SK-N-SH (cell line): ENCODE measurements around the gene MARCHF5. TPM values are rescaled to one million over a fixed set of nuclear protein-coding genes. Genes with fewer than 3 reads are reported as not detected.

ENCODE experiments used
- CTCF ChIA-PET: fragments of 300-600, 350-600 bp; formaldehyde crosslinking; extraction: SDS; loops from one replicate; lab custom pipeline; 2021; lab: Yijun Ruan, JAX
- POLR2A ChIA-PET: fragments of 350-600 bp; sonication (Branson Sonifier 250); formaldehyde crosslinking; extraction: SDS; loops from one replicate; lab custom pipeline; 2020; ENCODE audit warnings: antibody characterized with exemption, inconsistent platforms; lab: Yijun Ruan, JAX
- DNase-seq: peaks from one replicate; pipeline ENCODE4 v3.0.0; 2012
- H2AFZ ChIP-seq: fragments of 200-600 bp; sonication (generic); 2 replicates; pipeline ENCODE4 v1.8.1; 2016; ENCODE audit warnings: antibody characterized with exemption, mild to moderate bottlenecking, low read depth
- H3F3A ChIP-seq: fragments of 200-600 bp; sonication (generic); replicated peaks from 2 replicates; pipeline ENCODE3; 2016; ENCODE audit warnings: antibody characterized with exemption, mild to moderate bottlenecking; ENCODE audit not compliant: insufficient read depth
- H3K27ac ChIP-seq, 2 experiments: fragments of 200-500 bp in 1 of 2; fragments of 200-600 bp in 1 of 2; sonication (Bioruptor generic) in 1 of 2; sonication (generic), shearing (Covaris generic) in 1 of 2; 2 replicates each; pipeline versions ENCODE4 v1.5.1 to v1.6.1; 2014 to 2016; ENCODE audit warnings: low read depth in 2 of 2, inconsistent platforms in 1 of 2, low read length in 1 of 2, mild to moderate bottlenecking in 1 of 2, mixed read lengths in 1 of 2
- H3K27me3 ChIP-seq: fragments of 200-600 bp; sonication (generic), shearing (Covaris generic); 2 replicates; pipeline ENCODE4 v1.6.1; 2016; ENCODE audit warnings: mixed run types; ENCODE audit not compliant: insufficient read depth
- H3K36me3 ChIP-seq, 2 experiments: fragments of 200-500 bp in 1 of 2; fragments of 200-600 bp in 1 of 2; sonication (Bioruptor generic) in 1 of 2; sonication (generic) in 1 of 2; replicated peaks in 1 of 2; 2 replicates each; pipeline versions ENCODE3 to v1.5.1; 2014 to 2016; ENCODE audit warnings: low read length in 1 of 2, mild to moderate bottlenecking in 1 of 2; ENCODE audit not compliant: insufficient read depth in 2 of 2, control insufficient read depth in 1 of 2
- H3K4me1 ChIP-seq, 2 experiments: fragments of 200-500 bp in 1 of 2; fragments of 200-600 bp in 1 of 2; sonication (Bioruptor generic) in 1 of 2; sonication (generic), shearing (Covaris generic) in 1 of 2; 2 replicates each; pipeline versions ENCODE4 v1.5.1 to v1.6.1; 2014 to 2016; ENCODE audit warnings: low read depth in 1 of 2, low read length in 1 of 2, mixed run types in 1 of 2; ENCODE audit not compliant: insufficient read depth in 2 of 2, control insufficient read depth in 1 of 2
- H3K4me2 ChIP-seq: fragments of 200-600 bp; sonication (generic), shearing (Covaris generic); 2 replicates; pipeline ENCODE4 v1.6.1; 2017; ENCODE audit warnings: mixed run types
- H3K4me3 ChIP-seq, 2 experiments: fragments of 200-500 bp in 1 of 2; fragments of 200-600 bp in 1 of 2; sonication (Bioruptor generic) in 1 of 2; sonication (generic), shearing (Covaris generic) in 1 of 2; 2 replicates each; pipeline versions ENCODE4 v1.5.1 to v1.8.1; 2014 to 2016; ENCODE audit warnings: low read depth in 2 of 2, inconsistent platforms in 1 of 2, low read length in 1 of 2, mild to moderate bottlenecking in 1 of 2, mixed read lengths in 1 of 2, moderate library complexity in 1 of 2
- H3K79me2 ChIP-seq: fragments of 200-600 bp; sonication (generic); 2 replicates; pipeline ENCODE4 v1.8.1; 2017; ENCODE audit warnings: mild to moderate bottlenecking; ENCODE audit not compliant: insufficient read depth
- H3K9ac ChIP-seq: fragments of 200-600 bp; sonication (generic); 2 replicates; pipeline ENCODE4 v1.6.1; 2017; ENCODE audit warnings: mixed run types
- H3K9me2 ChIP-seq: fragments of 200-600 bp; sonication (generic); 2 replicates; pipeline ENCODE4 v1.6.1; 2017; ENCODE audit warnings: mixed run types
- H3K9me3 ChIP-seq: fragments of 200-600 bp; sonication (generic); 2 replicates; pipeline ENCODE4 v1.6.1; 2017; ENCODE audit warnings: mixed run types, mild to moderate bottlenecking, moderate library complexity
- H4K20me1 ChIP-seq: fragments of 200-600 bp; sonication (generic); 2 replicates; pipeline ENCODE4 v1.6.1; 2017; ENCODE audit warnings: mild to moderate bottlenecking, mixed run types; ENCODE audit not compliant: insufficient read depth
- CHD2 ChIP-seq: fragments of 150-350 bp; IDR thresholded peaks from 2 replicates; pipeline ENCODE4 v1.6.1; 2018; ENCODE audit warnings: low read length; ENCODE audit not compliant: partially characterized antibody
- CTCF ChIP-seq: fragments of 200-600 bp; sonication (generic); IDR thresholded peaks from 2 replicates; pipeline ENCODE4 v1.6.1; 2017; ENCODE audit warnings: antibody characterized with exemption, mild to moderate bottlenecking, moderate library complexity
- ELF1 ChIP-seq: IDR thresholded peaks from 2 replicates; pipeline ENCODE4 v1.4.0; 2012
- EZH2phosphoT487 ChIP-seq: fragments of 200-600 bp; sonication (generic); IDR thresholded peaks from 2 replicates; pipeline ENCODE4 v1.6.1; 2017; ENCODE audit warnings: low read depth, mixed run types, mild to moderate bottlenecking, antibody characterized with exemption, moderate library complexity, borderline replicate concordance
- FOXJ3 ChIP-seq: sonication (generic); formaldehyde crosslinking; IDR thresholded peaks from 2 replicates; pipeline ENCODE4 v1.5.1; 2020; ENCODE audit warnings: mild to moderate bottlenecking, missing genetic modification reagents
- GABPA ChIP-seq: IDR thresholded peaks from 2 replicates; pipeline ENCODE4 v1.4.0; 2012; ENCODE audit warnings: low read depth, mild to moderate bottlenecking
- JUND ChIP-seq: IDR thresholded peaks from 2 replicates; pipeline ENCODE4 v1.4.0; 2012
- MAX ChIP-seq: IDR thresholded peaks from 2 replicates; pipeline ENCODE4 v1.4.0; 2012; ENCODE audit warnings: low read depth
- MXI1 ChIP-seq: IDR thresholded peaks from 2 replicates; pipeline ENCODE4 v1.6.1; 2012; ENCODE audit warnings: mild to moderate bottlenecking, low read depth, low read length, improper control_type of control experiment
- RCOR1 ChIP-seq: fragments of 150-350 bp; IDR thresholded peaks from 2 replicates; pipeline ENCODE4 v1.6.1; 2017; ENCODE audit warnings: antibody characterized with exemption, low read length
- TCF12 ChIP-seq: IDR thresholded peaks from 2 replicates; pipeline ENCODE4 v1.4.0; 2012
- USF2 ChIP-seq: fragments of 150-350 bp; IDR thresholded peaks from 2 replicates; pipeline ENCODE4 v1.6.1; 2017; ENCODE audit warnings: antibody characterized with exemption, low read length, low read depth, borderline replicate concordance
- YY1 ChIP-seq: IDR thresholded peaks from 2 replicates; pipeline ENCODE4 v1.4.0; 2012; ENCODE audit warnings: low read depth, mild to moderate bottlenecking
- WGBS: methylation state at CpG from one replicate; pipeline ENCODE4 v1.1.6; 2017; ENCODE audit warnings: low lambda C conversion rate; 5-methylcytosine and 5-hydroxymethylcytosine counted together
- polyA plus RNA-seq, 3 experiments: library from polyadenylated mRNA; depleted of rRNA; stranded (reverse); fragments of >200 nt; gene quantifications; 2 replicates each; pipeline ENCODE4 v1.2.3, GENCODE V29; 2012

Gene MARCHF5
- polyA plus RNA-seq, 1 of the 3 experiments (the other 2 are of a cell fraction) = 24.2 TPM

GRCh38 chr10:92356041-92356440 is 65.1 kb downstream of the MARCHF5 start:
- Histone ChIP-seq H3K79me2 (no peaks in the 10 kb centered on the region), H3K27ac (no peak overlapping the region), H3K9me3 (no peaks in the 10 kb centered on the region), H3K4me1 (no peaks in the 10 kb centered on the region), H3F3A (peaks cover 6% of the 10 kb centered on the region), H3K36me3 (peaks cover 20% of the 10 kb centered on the region in 2 experiments), H4K20me1 (no peaks in the 10 kb centered on the region), H3K4me3 (no peak overlapping the region), H2AFZ (no peak overlapping the region), H3K27me3 (no peaks in the 10 kb centered on the region), H3K9me2 (no peaks in the 10 kb centered on the region), H3K9ac (no peak overlapping the region), H3K4me2 (no peak overlapping the region)
- no peak for TF ChIP-seq MAX
- no peak for DNase-seq
- WGBS = 87% methylated on average over 7 of the region's 7 CpGs
- ChIA-PET CTCF (no interaction called here), POLR2A (no interaction called here)

GRCh38 chr10:92363498-92363897 is 72.5 kb downstream of the MARCHF5 start:
- H3K36me3 ChIP-seq = no peaks in the 10 kb centered on the region
- POLR2A ChIA-PET = no interaction called here
- no peaks in the 10 kb centered on the region for H3K27me3 ChIP-seq
- DNase-seq = no peak
- no peak overlapping the region for H3K4me2 ChIP-seq
- CTCF ChIA-PET = no interaction called here
- H3K27ac ChIP-seq = no peak overlapping the region
- no peak overlapping the region for H3K9ac ChIP-seq
- H3F3A ChIP-seq = no peaks in the 10 kb centered on the region
- WGBS = 82% methylated on average over 4 of the region's 4 CpGs
- no peak overlapping the region for H3K4me3 ChIP-seq
- H3K4me1 ChIP-seq = no peaks in the 10 kb centered on the region
- H2AFZ ChIP-seq = no peak overlapping the region
- TF ChIP-seq JUND (no peak), ELF1 (no peak), CHD2 (no peak), YY1 (no peak), GABPA (no peak), RCOR1 (no peak), USF2 (no peak), FOXJ3 (no peak), TCF12 (no peak), MXI1 (no peak), CTCF (no peak), EZH2phosphoT487 (no peak)
- no peaks in the 10 kb centered on the region for H3K79me2 ChIP-seq
- H3K9me2 ChIP-seq = no peaks in the 10 kb centered on the region
- H4K20me1 ChIP-seq = no peaks in the 10 kb centered on the region
- no peaks in the 10 kb centered on the region for H3K9me3 ChIP-seq
